H1 (cell line): ENCODE data around the gene MBTPS1. TPM values are rescaled to one million over a fixed set of nuclear protein-coding genes. Genes with fewer than 3 reads are reported as not detected.

ENCODE experiments used
- CTCF ChIA-PET: fragments of 300-600 bp; sonication (Branson Sonifier 250); formaldehyde crosslinking; loops from one replicate; lab custom pipeline; 2021; ENCODE audit not compliant: partially characterized antibody; lab: Charles Lee
- POLR2A ChIA-PET: fragments of 300-600 bp; sonication (Branson Sonifier 250); formaldehyde crosslinking; loops from one replicate; lab custom pipeline; 2021; ENCODE audit warnings: inconsistent platforms; ENCODE audit not compliant: partially characterized antibody; lab: Charles Lee
- DNase-seq, 2 experiments: peaks; one replicate each; pipeline versions ENCODE4 v3.0.0 to v3.0.0-alpha.2; 2010 to 2022; ENCODE audit warnings: low spot score in 2 of 2, low read depth in 1 of 2, mixed read lengths in 1 of 2
- FAIRE-seq: peaks from 2 replicates; lab custom pipeline; 2011; peaks lifted over from hg19 to GRCh38; lab: Jason Lieb, UNC
- H2AFZ ChIP-seq: 2 replicates; pipeline ENCODE4 v1.8.1; 2012; ENCODE audit warnings: low read length, inconsistent platforms
- H2AK5ac ChIP-seq: 2 replicates; pipeline ENCODE4 v1.6.1; 2013; ENCODE audit warnings: low read depth, low read length
- H2BK120ac ChIP-seq: replicated peaks from 2 replicates; pipeline ENCODE3; 2013; ENCODE audit warnings: low read depth, low read length, inconsistent platforms
- H2BK12ac ChIP-seq: 2 replicates; pipeline ENCODE4 v1.6.1; 2013; ENCODE audit warnings: low read depth, low read length
- H2BK15ac ChIP-seq: 2 replicates; pipeline ENCODE4 v1.6.1; 2013; ENCODE audit warnings: low read length
- H2BK20ac ChIP-seq: 2 replicates; pipeline ENCODE4 v1.6.1; 2013; ENCODE audit warnings: low read length
- H2BK5ac ChIP-seq: 2 replicates; pipeline ENCODE4 v1.6.1; 2013; ENCODE audit warnings: low read depth, low read length
- H3K14ac ChIP-seq: 2 replicates; pipeline ENCODE4 v1.6.1; 2013; ENCODE audit warnings: inconsistent platforms; ENCODE audit not compliant: insufficient read length
- H3K18ac ChIP-seq: 2 replicates; pipeline ENCODE4 v1.6.1; 2013; ENCODE audit warnings: low read length; ENCODE audit errors: extremely low read depth
- H3K23ac ChIP-seq: 2 replicates; pipeline ENCODE4 v1.6.1; 2013; ENCODE audit warnings: inconsistent platforms; ENCODE audit not compliant: insufficient read length
- H3K23me2 ChIP-seq: 2 replicates; pipeline ENCODE4 v1.6.1; 2013; ENCODE audit warnings: low read depth, low read length
- H3K27ac ChIP-seq: 2 replicates; pipeline ENCODE4 v1.6.1; 2011; ENCODE audit warnings: low read depth, low read length, inconsistent platforms
- H3K27me3 ChIP-seq, 4 experiments: replicated peaks in 1 of 4; 1 replicate in 1 of 4; 2 replicates in 3 of 4; pipeline versions ENCODE4 v1.6.1 to v1.8.1; 2011 to 2013; ENCODE audit warnings: low read length in 3 of 4, mild to moderate bottlenecking in 3 of 4, inconsistent platforms in 2 of 4, mixed read lengths in 2 of 4, moderate library complexity in 1 of 4; ENCODE audit not compliant: control insufficient read depth in 3 of 4, insufficient read depth in 3 of 4; ENCODE audit errors: extremely low read depth in 1 of 4
- H3K36me3 ChIP-seq, 4 experiments: 2 replicates each; pipeline versions ENCODE4 v1.6.1 to v1.8.1; 2011 to 2013; ENCODE audit warnings: mild to moderate bottlenecking in 4 of 4, low read length in 3 of 4, moderate library complexity in 2 of 4, control low read depth in 1 of 4, inconsistent platforms in 1 of 4; ENCODE audit not compliant: insufficient read depth in 4 of 4, control insufficient read depth in 2 of 4
- H3K4ac ChIP-seq: replicated peaks from 2 replicates; pipeline ENCODE3; 2013; ENCODE audit warnings: low read length, low read depth, mixed read lengths, inconsistent platforms; ENCODE audit not compliant: insufficient read length
- H3K4me1 ChIP-seq, 4 experiments: replicated peaks in 1 of 4; 1 replicate in 1 of 4; 2 replicates in 3 of 4; pipeline versions ENCODE4 v1.6.1 to v1.8.1; 2011 to 2013; ENCODE audit warnings: low read length in 3 of 4, inconsistent platforms in 2 of 4, mixed read lengths in 1 of 4; ENCODE audit not compliant: insufficient read depth in 4 of 4, control insufficient read depth in 3 of 4
- H3K4me2 ChIP-seq, 2 experiments: 2 replicates each; pipeline versions ENCODE4 v1.6.1 to v1.8.1; 2011 to 2013; ENCODE audit warnings: low read depth in 2 of 2, low read length in 2 of 2, control low read depth in 1 of 2, inconsistent platforms in 1 of 2, mild to moderate bottlenecking in 1 of 2; ENCODE audit not compliant: insufficient read depth in 1 of 2
- H3K4me3 ChIP-seq, 4 experiments: fragments of 200-600, 300-600 bp in 1 of 4; sonication (generic), shearing (Covaris generic), sonication (Bioruptor Twin) in 1 of 4; 2 replicates each; pipeline versions ENCODE4 v1.5.1 to v1.8.1; 2011 to 2016; ENCODE audit warnings: low read length in 4 of 4, low read depth in 3 of 4, control low read depth in 2 of 4, inconsistent platforms in 2 of 4, mild to moderate bottlenecking in 2 of 4, mixed read lengths in 1 of 4, moderate library complexity in 1 of 4; ENCODE audit not compliant: insufficient read depth in 2 of 4; ENCODE audit errors: extremely low read depth in 1 of 4
- H3K56ac ChIP-seq: replicated peaks from 2 replicates; pipeline ENCODE3; 2013; ENCODE audit warnings: low read depth, mild to moderate bottlenecking, mixed read lengths, low read length, inconsistent platforms; ENCODE audit not compliant: insufficient read length
- H3K79me1 ChIP-seq: 2 replicates; pipeline ENCODE4 v1.6.1; 2013; ENCODE audit warnings: low read depth, low read length, control low read depth
- H3K79me2 ChIP-seq, 2 experiments: 2 replicates each; pipeline versions ENCODE4 v1.6.1 to v1.8.1; 2012 to 2013; ENCODE audit warnings: low read length in 2 of 2, mild to moderate bottlenecking in 2 of 2, inconsistent platforms in 1 of 2; ENCODE audit not compliant: insufficient read depth in 2 of 2, control insufficient read depth in 1 of 2
- H3K9ac ChIP-seq, 4 experiments: replicated peaks in 1 of 4; 1 replicate in 1 of 4; 2 replicates in 3 of 4; pipeline versions ENCODE4 v1.6.1 to v1.8.1; 2011 to 2013; ENCODE audit warnings: low read depth in 3 of 4, low read length in 3 of 4, control low read depth in 2 of 4, mild to moderate bottlenecking in 2 of 4, moderate library complexity in 2 of 4, inconsistent platforms in 1 of 4; ENCODE audit errors: extremely low read depth in 1 of 4
- H3K9me3 ChIP-seq, 2 experiments: 2 replicates each; pipeline versions ENCODE4 v1.6.1 to v1.8.1; 2012 to 2013; ENCODE audit warnings: mild to moderate bottlenecking in 2 of 2, moderate library complexity in 2 of 2, control low read depth in 1 of 2, inconsistent platforms in 1 of 2, low read depth in 1 of 2, low read length in 1 of 2, mixed read lengths in 1 of 2; ENCODE audit not compliant: insufficient read depth in 2 of 2
- H4K20me1 ChIP-seq, 2 experiments: replicated peaks in 1 of 2; 2 replicates each; pipeline versions ENCODE3 to v1.8.1; 2011 to 2013; ENCODE audit warnings: inconsistent platforms in 2 of 2, low read length in 2 of 2, mild to moderate bottlenecking in 1 of 2; ENCODE audit not compliant: insufficient read depth in 2 of 2, control insufficient read depth in 1 of 2
- H4K5ac ChIP-seq: 2 replicates; pipeline ENCODE4 v1.6.1; 2013; ENCODE audit warnings: low read length, low read depth, mixed read lengths, inconsistent platforms; ENCODE audit not compliant: insufficient read length
- H4K8ac ChIP-seq: 2 replicates; pipeline ENCODE4 v1.8.0; 2013; ENCODE audit warnings: mild to moderate bottlenecking, moderate library complexity, low read length, inconsistent platforms; ENCODE audit not compliant: insufficient read depth; ENCODE audit errors: extremely low read depth
- H4K91ac ChIP-seq: replicated peaks from 2 replicates; pipeline ENCODE3; 2013; ENCODE audit warnings: low read length, mixed read lengths, inconsistent platforms; ENCODE audit not compliant: insufficient read length
- CBX8 ChIP-seq: fragments of 300-800, 300-1000 bp; sonication (generic); IDR thresholded peaks from 2 replicates; pipeline ENCODE4 v1.7.1; 2016; ENCODE audit warnings: low read depth, low read length, borderline replicate concordance
- JUN ChIP-seq: IDR thresholded peaks from 2 replicates; pipeline ENCODE4 v1.6.1; 2011; ENCODE audit warnings: low read depth, mild to moderate bottlenecking, improper control_type of control experiment, low read length
- RAD21 ChIP-seq, 2 experiments: IDR thresholded peaks in 1 of 2; conservative IDR thresholded peaks in 1 of 2; 2 replicates each; pipeline ENCODE4 v1.6.1; 2011; ENCODE audit warnings: low read depth in 2 of 2, low read length in 2 of 2, improper control_type of control experiment in 1 of 2, inconsistent platforms in 1 of 2, mild to moderate bottlenecking in 1 of 2, moderate library complexity in 1 of 2
- WGBS, 2 experiments: shearing (Covaris generic) in 1 of 2; methylation state at CpG; one replicate each; pipeline versions ENCODE4 v1.1.6 to v1.1.7; 2013 to 2015; ENCODE audit warnings: low lambda C conversion rate in 2 of 2, mixed read lengths in 2 of 2, inconsistent platforms in 1 of 2, low coverage in 1 of 2, missing lambda C conversion rate in 1 of 2; ENCODE audit not compliant: insufficient replicate concordance in 2 of 2, insufficient coverage in 1 of 2, insufficient read length in 1 of 2; ENCODE audit errors: extremely low coverage in 1 of 2, missing lambda C conversion rate in 1 of 2; 5-methylcytosine and 5-hydroxymethylcytosine counted together
- polyA plus RNA-seq, 7 experiments: library from polyadenylated mRNA; depleted of rRNA in 3 of 7; stranded (reverse) in 5 of 7; unstranded in 2 of 7; fragments of >200 nt in 5 of 7; fragments of 200-250 nt in 2 of 7; gene quantifications; 1 replicate in 5 of 7; 2 replicates in 1 of 7; 4 replicates in 1 of 7; pipeline versions ENCODE4 v1.2.1 to v1.2.3, GENCODE V29; 2011 to 2013; ENCODE audit warnings: missing spikeins in 2 of 7, mixed read lengths in 2 of 7
- total RNA-seq: library from RNA; stranded (reverse); fragmentation: NEBNext Ultra II Directional; extraction: Animal tissue kit (Norgen Biotek cat#: 25700); gene quantifications from 2 replicates; pipeline ENCODE4 v1.2.1, GENCODE V29; 2021
- TF ChIP-seq, protein P1 (sequence below), 3 experiments: IDR thresholded peaks; 1 replicate in 2 of 3; 2 replicates in 1 of 3; pipeline versions ENCODE4 v1.5.1 to v1.6.1; 2011; ENCODE audit warnings: low read length in 3 of 3, mild to moderate bottlenecking in 3 of 3, inconsistent platforms in 2 of 3, low read depth in 1 of 3, moderate library complexity in 1 of 3; ENCODE audit not compliant: insufficient read depth in 1 of 3; ENCODE audit errors: control extremely low read depth in 1 of 3
- TF ChIP-seq, protein P2 (sequence below): IDR thresholded peaks from 2 replicates; pipeline ENCODE4 v1.6.1; 2012; ENCODE audit warnings: inconsistent platforms

Gene MBTPS1
- total and polyA plus RNA-seq, 2 of the 8 experiments (the other 6 are each of a cell fraction or from before 2014, with no cell fraction given) = 30.6 to 53.3 TPM

DNA sequence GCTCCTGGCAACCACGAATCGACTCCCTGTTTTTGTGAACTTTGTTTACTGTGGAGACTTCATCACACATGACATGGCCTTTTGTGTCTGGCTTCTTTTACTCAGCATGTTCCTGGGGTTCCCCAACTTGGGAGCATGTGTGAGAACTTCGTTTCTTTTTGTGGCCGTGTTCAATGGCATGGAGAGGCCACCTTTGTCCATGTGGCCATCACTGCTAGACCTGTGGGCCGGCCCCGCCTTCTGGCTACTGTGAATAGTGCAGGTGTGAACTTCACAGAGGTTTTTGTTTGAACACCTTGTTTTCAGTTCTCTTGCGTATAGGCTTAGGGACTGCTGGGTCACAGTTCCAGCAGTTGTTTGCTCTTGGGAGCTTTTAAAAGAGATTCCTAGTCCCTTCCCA lies 68.5 kb downstream of the MBTPS1 start:
- Histone ChIP-seq H3K79me1 (peaks cover 2% of the 10 kb centered on the region; the same call in 1 of the 2 replicates), H3K27me3 (no peaks in the 10 kb centered on the region; a peak in 1 of 7 replicates), H2BK12ac (no peak overlapping the region), H3K4ac (no peak overlapping the region), H3K14ac (no peak overlapping the region), H2AFZ (no peak overlapping the region), H4K91ac (no peak overlapping the region), H3K9ac (no peak overlapping the region), H2BK20ac (no peak overlapping the region), H3K4me1 (peaks cover 0 to 7% (median 6%) of the 10 kb centered on the region in 4 experiments; a peak in 6 of 7 replicates), H3K4me2 (no peak overlapping the region), H3K36me3 (peaks cover 0 to 5% (median 2%) of the 10 kb centered on the region in 4 experiments; a peak in 2 of 8 replicates), H3K18ac (no peak overlapping the region), H3K9me3 (no peaks in the 10 kb centered on the region), H4K8ac (no peak overlapping the region), H2BK5ac (no peak overlapping the region), H3K23me2 (no peaks in the 10 kb centered on the region), H3K56ac (no peak overlapping the region), H3K4me3 (no peak overlapping the region), H3K79me2 (no peaks in the 10 kb centered on the region), H3K23ac (no peak overlapping the region), H3K27ac (no peak overlapping the region), H4K5ac (no peak overlapping the region), H2BK120ac (no peak overlapping the region), H4K20me1 (peaks cover 0 to 2% of the 10 kb centered on the region in 2 experiments), H2AK5ac (no peak overlapping the region; the same call in 1 of the 2 replicates), H2BK15ac (no peak overlapping the region)
- ChIA-PET POLR2A (interaction anchor here (1.8 kb wide), 1 partner anchor 92 kb away, joined by 4 read pairs; no protein-coding TSS in a partner anchor), CTCF (interaction anchor here (0.6 to 12.8 kb wide), 12 partner anchors 10 to 317 kb away, joined by 3 to 267 read pairs (median 6); partner anchors contain the start of gene OSGIN1)
- TF ChIP-seq, protein P1, sequence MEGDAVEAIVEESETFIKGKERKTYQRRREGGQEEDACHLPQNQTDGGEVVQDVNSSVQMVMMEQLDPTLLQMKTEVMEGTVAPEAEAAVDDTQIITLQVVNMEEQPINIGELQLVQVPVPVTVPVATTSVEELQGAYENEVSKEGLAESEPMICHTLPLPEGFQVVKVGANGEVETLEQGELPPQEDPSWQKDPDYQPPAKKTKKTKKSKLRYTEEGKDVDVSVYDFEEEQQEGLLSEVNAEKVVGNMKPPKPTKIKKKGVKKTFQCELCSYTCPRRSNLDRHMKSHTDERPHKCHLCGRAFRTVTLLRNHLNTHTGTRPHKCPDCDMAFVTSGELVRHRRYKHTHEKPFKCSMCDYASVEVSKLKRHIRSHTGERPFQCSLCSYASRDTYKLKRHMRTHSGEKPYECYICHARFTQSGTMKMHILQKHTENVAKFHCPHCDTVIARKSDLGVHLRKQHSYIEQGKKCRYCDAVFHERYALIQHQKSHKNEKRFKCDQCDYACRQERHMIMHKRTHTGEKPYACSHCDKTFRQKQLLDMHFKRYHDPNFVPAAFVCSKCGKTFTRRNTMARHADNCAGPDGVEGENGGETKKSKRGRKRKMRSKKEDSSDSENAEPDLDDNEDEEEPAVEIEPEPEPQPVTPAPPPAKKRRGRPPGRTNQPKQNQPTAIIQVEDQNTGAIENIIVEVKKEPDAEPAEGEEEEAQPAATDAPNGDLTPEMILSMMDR (IDR thresholded peaks at IDR 0.05; ENCODE audit: control extremely low read depth in 1 of 3, insufficient read depth in 1 of 3, low read depth in 1 of 3, low read length in 3 of 3) = peak; percentile 60 to 68 (median 64)
- no peak for TF ChIP-seq JUN
- TF ChIP-seq RAD21 (IDR thresholded peaks at IDR 0.05 in 1 of 2, conservative IDR thresholded peaks at IDR 0.05 in 1 of 2; ENCODE audit: low read depth in 2 of 2, low read length in 2 of 2) = peak; percentile 77 to 78
- TF ChIP-seq, protein P2, sequence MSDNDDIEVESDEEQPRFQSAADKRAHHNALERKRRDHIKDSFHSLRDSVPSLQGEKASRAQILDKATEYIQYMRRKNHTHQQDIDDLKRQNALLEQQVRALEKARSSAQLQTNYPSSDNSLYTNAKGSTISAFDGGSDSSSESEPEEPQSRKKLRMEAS = peak; percentile 78
- TF ChIP-seq CBX8 = no peak
- peak in 1 of 2 experiments; percentile 72 for DNase-seq
- peak; percentile 39 for FAIRE-seq
- 72% methylated on average over 7 of the region's 7 CpGs; no CpG with 5 or more reads in 1 of the 2 experiments for WGBS, 2 experiments
